Caco-2 (cell line): ENCODE measurements around the gene PLEKHA5. TPM values are rescaled to one million over a fixed set of nuclear protein-coding genes. Genes with fewer than 3 reads are reported as not detected.
"Not testable (repeated sequence)": the region's sequence is repeated elsewhere in the genome, so short reads cannot be mapped to it uniquely, and the experiment has no call there.

ENCODE experiments used
- BruUV-seq: library from RNA; stranded (reverse); fragments of 400-500 nt; replicated peaks from 2 replicates; lab custom pipeline; 2021; lab: Mats Ljungman, UMichigan
- CTCF ChIA-PET: fragments of 300-600 bp; sonication (Branson Sonifier 250); formaldehyde crosslinking; loops from one replicate; lab custom pipeline; 2022; ENCODE audit warnings: antibody characterized with exemption; lab: Charles Lee
- POLR2A ChIA-PET: fragments of 300-600 bp; sonication (Branson Sonifier 250); formaldehyde crosslinking; loops from one replicate; lab custom pipeline; 2022; ENCODE audit warnings: antibody characterized with exemption; lab: Charles Lee
- DNase-seq, 2 experiments: peaks; one replicate each; pipeline versions ENCODE4 v3.0.0 to v3.0.0-alpha.2; 2020 to 2022
- H3K27me3 ChIP-seq: replicated peaks from 2 replicates; pipeline ENCODE4 v1.6.0; 2011; ENCODE audit warnings: low read length; ENCODE audit not compliant: control insufficient read depth, insufficient read depth
- H3K36me3 ChIP-seq: 2 replicates; pipeline ENCODE4 v1.5.1; 2011; ENCODE audit warnings: low read length; ENCODE audit not compliant: control insufficient read depth, insufficient read depth
- H3K4me1 ChIP-seq: fragments of 250-450 bp; sonication (Bioruptor Pico); 2 replicates; pipeline ENCODE4 v1.5.1; 2020; ENCODE audit warnings: mild to moderate bottlenecking
- H3K4me3 ChIP-seq: 2 replicates; pipeline ENCODE4 v1.5.1; 2011; ENCODE audit warnings: low read depth, mild to moderate bottlenecking, control low read depth, low read length
- H3K9me3 ChIP-seq: fragments of 250-450 bp; sonication (Bioruptor Pico); 2 replicates; pipeline ENCODE4 v1.5.1; 2020; ENCODE audit warnings: mild to moderate bottlenecking, moderate library complexity
- H3K27ac Mint-ChIP-seq: one replicate; pipeline ENCODE4 v1.8.0; 2022; ENCODE audit warnings: mixed read lengths; ENCODE audit not compliant: unreplicated experiment
- H3K27me3 Mint-ChIP-seq: one replicate; pipeline ENCODE4 v1.8.0; 2022; ENCODE audit warnings: mixed read lengths; ENCODE audit not compliant: insufficient read depth, unreplicated experiment
- H3K36me3 Mint-ChIP-seq: one replicate; pipeline ENCODE4 v1.8.0; 2022; ENCODE audit warnings: mild to moderate bottlenecking, mixed read lengths; ENCODE audit not compliant: insufficient read depth, unreplicated experiment
- H3K4me1 Mint-ChIP-seq: one replicate; pipeline ENCODE4 v1.8.0; 2022; ENCODE audit warnings: low read depth, mixed read lengths; ENCODE audit not compliant: unreplicated experiment
- H3K4me3 Mint-ChIP-seq: one replicate; pipeline ENCODE4 v1.8.0; 2022; ENCODE audit warnings: mild to moderate bottlenecking, moderate library complexity, mixed read lengths; ENCODE audit not compliant: unreplicated experiment
- H3K9me3 Mint-ChIP-seq: one replicate; pipeline ENCODE4 v1.8.0; 2022; ENCODE audit warnings: mixed read lengths; ENCODE audit not compliant: unreplicated experiment
- intact Hi-C: fragments of 100-400 bp; cut with micrococcal nuclease; formaldehyde crosslinking; loops from one replicate; pipeline ENCODE4 v1.10.0; 2022; ENCODE audit not compliant: unreplicated experiment
- total RNA-seq: library from RNA; stranded (reverse); gene quantifications from 2 replicates; pipeline ENCODE4 v1.2.3, GENCODE V29; 2022
- TF ChIP-seq, protein P1 (sequence below), 2 experiments: fragments of 200-600 bp in 1 of 2; IDR thresholded peaks; 1 replicate in 1 of 2; 2 replicates in 1 of 2; pipeline versions ENCODE4 v1.5.1 to v1.8.0; 2011 to 2022; ENCODE audit warnings: antibody characterized with exemption in 1 of 2, control low read depth in 1 of 2, inconsistent platforms in 1 of 2, low read depth in 1 of 2, low read length in 1 of 2, mild to moderate bottlenecking in 1 of 2, moderate library complexity in 1 of 2; ENCODE audit not compliant: insufficient read depth in 1 of 2, severe bottlenecking in 1 of 2, unreplicated experiment in 1 of 2

The PLEKHA5 gene
- total RNA-seq, 1 experiment from 2014 or later: 69.1 TPM

DNA sequence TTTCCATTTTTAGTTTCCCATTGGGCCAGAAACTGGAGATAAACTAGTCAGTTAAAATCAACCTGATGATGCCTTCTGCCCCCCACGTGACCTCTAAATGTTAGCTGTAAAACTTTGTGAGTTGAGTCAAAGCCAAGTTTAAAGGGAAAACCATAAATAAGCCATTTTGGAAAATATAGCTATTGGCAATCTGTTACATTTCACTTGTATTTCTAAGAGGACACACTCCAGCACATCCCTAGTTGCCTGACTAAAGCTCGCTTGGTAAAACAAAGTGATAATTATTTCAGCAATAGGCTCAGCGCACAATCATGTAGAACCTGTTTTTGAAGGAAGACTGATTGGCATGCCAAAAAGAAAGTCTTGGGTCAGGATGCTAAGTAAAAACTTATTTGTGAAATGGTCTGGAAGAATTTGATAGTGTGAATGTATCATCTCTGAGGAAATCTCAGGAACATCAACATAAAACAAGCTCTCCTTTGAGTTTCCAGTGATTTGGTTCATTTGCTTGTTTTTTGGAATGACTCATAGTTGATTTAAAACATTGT, 260.6 kb downstream of the PLEKHA5 start:
- Mint-ChIP-seq H3K4me1 (peaks cover 6% of the 10 kb centered on the region), H3K9me3 (peaks cover 9% of the 10 kb centered on the region), H3K27me3 (no peaks in the 10 kb centered on the region), H3K4me3 (no peak overlapping the region), H3K36me3 (peaks cover 7% of the 10 kb centered on the region), H3K27ac (no peak overlapping the region)
- Histone ChIP-seq H3K4me1 (no peaks in the 10 kb centered on the region), H3K9me3 (no peaks in the 10 kb centered on the region), H3K4me3 (no peak overlapping the region), H3K36me3 (no peaks in the 10 kb centered on the region), H3K27me3 (no peaks in the 10 kb centered on the region)
- TF ChIP-seq, protein P1, sequence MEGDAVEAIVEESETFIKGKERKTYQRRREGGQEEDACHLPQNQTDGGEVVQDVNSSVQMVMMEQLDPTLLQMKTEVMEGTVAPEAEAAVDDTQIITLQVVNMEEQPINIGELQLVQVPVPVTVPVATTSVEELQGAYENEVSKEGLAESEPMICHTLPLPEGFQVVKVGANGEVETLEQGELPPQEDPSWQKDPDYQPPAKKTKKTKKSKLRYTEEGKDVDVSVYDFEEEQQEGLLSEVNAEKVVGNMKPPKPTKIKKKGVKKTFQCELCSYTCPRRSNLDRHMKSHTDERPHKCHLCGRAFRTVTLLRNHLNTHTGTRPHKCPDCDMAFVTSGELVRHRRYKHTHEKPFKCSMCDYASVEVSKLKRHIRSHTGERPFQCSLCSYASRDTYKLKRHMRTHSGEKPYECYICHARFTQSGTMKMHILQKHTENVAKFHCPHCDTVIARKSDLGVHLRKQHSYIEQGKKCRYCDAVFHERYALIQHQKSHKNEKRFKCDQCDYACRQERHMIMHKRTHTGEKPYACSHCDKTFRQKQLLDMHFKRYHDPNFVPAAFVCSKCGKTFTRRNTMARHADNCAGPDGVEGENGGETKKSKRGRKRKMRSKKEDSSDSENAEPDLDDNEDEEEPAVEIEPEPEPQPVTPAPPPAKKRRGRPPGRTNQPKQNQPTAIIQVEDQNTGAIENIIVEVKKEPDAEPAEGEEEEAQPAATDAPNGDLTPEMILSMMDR (IDR thresholded peaks at IDR 0.05; ENCODE audit: insufficient read depth in 1 of 2, low read depth in 1 of 2, low read length in 1 of 2, severe bottlenecking in 1 of 2, unreplicated experiment in 1 of 2): no peak
- BruUV-seq: no TSS peak
- POLR2A ChIA-PET: no interaction called here
- no peak for DNase-seq
- CTCF ChIA-PET: no interaction called here
- intact Hi-C loops: no loop called here

DNA sequence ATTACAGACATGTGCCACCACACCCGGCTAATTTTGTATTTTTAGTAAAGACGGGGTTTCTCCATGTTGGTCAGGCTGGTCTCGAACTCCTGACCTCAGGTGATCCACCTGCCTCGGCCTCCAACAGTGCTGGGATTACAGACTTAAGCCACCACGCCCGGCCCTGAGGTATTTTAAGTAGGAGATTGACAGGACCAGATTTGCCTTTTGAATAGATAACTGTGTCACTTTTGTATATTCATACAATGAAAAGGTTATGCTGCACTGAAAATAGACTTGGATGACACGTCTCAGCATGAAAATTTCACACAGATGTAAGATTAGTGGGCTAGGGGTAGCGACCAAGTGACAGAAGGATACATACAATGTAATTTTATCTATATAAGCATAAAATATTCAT, 263.1 kb downstream of the PLEKHA5 start:
- POLR2A ChIA-PET, H3K4me3 ChIP-seq, H3K9me3 ChIP-seq, H3K27me3 ChIP-seq, H3K36me3 Mint-ChIP-seq, BruUV-seq, intact Hi-C loops, H3K27ac Mint-ChIP-seq, H3K9me3 Mint-ChIP-seq, H3K4me3 Mint-ChIP-seq, H3K27me3 Mint-ChIP-seq, H3K4me1 ChIP-seq, H3K4me1 Mint-ChIP-seq, DNase-seq, CTCF ChIA-PET, H3K36me3 ChIP-seq: not testable (repeated sequence)

DNA sequence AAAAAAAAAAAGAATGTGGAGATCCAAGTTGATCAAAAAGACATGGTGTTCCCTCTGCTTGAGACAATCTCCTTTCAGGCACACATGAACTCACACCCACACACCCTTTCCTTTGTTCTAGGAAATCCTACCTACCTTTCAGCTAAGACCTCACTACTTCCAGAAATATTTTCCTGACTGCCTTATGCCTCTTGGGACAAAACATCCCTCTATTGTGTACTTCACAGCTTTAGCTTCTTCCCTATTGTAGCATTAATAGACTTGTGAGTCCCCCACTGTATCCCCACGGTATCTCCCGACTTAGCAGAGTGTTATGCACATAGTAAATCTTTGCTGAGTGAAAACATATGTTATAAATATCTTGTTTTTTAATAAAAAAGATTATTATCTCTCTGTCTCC, 264.9 kb downstream of the PLEKHA5 start:
- Histone ChIP-seq H3K27me3 (no peaks in the 10 kb centered on the region), H3K4me3 (no peak overlapping the region), H3K4me1 (no peaks in the 10 kb centered on the region), H3K36me3 (no peaks in the 10 kb centered on the region), H3K9me3 (no peaks in the 10 kb centered on the region)
- Mint-ChIP-seq H3K27ac (no peak overlapping the region), H3K4me3 (no peak overlapping the region), H3K9me3 (no peaks in the 10 kb centered on the region), H3K4me1 (peaks cover 6% of the 10 kb centered on the region), H3K27me3 (no peaks in the 10 kb centered on the region), H3K36me3 (no peaks in the 10 kb centered on the region)
- CTCF ChIA-PET: no interaction called here
- POLR2A ChIA-PET: no interaction called here
- TF ChIP-seq, protein P1 (IDR thresholded peaks at IDR 0.05; ENCODE audit: insufficient read depth in 1 of 2, low read depth in 1 of 2, low read length in 1 of 2, severe bottlenecking in 1 of 2, unreplicated experiment in 1 of 2): no peak
- intact Hi-C loops: no loop called here
- no TSS peak for BruUV-seq
- no peak for DNase-seq

DNA sequence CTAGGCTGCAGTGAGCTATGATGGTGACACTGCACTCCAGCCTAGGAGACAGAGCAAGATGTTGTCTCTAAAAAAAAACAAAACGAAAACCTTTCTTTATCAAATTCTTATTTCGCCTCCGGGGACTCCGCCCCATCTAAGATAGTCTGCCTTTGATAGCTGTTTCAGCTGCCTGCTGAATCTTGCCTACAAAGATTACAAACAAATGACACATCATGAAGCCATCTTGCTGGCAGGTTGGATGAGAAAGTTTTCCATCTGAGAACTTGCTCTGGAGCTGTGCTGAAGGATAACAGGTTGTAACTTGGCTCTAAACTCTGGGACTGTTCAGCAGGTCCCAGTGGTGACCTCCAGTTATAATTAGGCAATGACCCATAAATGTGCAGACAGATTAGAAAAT, 268.0 kb downstream of the PLEKHA5 start:
- Mint-ChIP-seq H3K27ac (no peak overlapping the region), H3K4me3 (no peak overlapping the region), H3K36me3 (no peaks in the 10 kb centered on the region), H3K27me3 (no peaks in the 10 kb centered on the region), H3K9me3 (no peaks in the 10 kb centered on the region), H3K4me1 (no peaks in the 10 kb centered on the region)
- no TSS peak for BruUV-seq
- TF ChIP-seq, protein P1 (IDR thresholded peaks at IDR 0.05; ENCODE audit: insufficient read depth in 1 of 2, low read depth in 1 of 2, low read length in 1 of 2, severe bottlenecking in 1 of 2, unreplicated experiment in 1 of 2): no peak
- ChIA-PET CTCF (no interaction called here), POLR2A (no interaction called here)
- Histone ChIP-seq H3K9me3 (no peaks in the 10 kb centered on the region), H3K36me3 (no peaks in the 10 kb centered on the region), H3K27me3 (no peaks in the 10 kb centered on the region), H3K4me1 (no peaks in the 10 kb centered on the region), H3K4me3 (no peak overlapping the region)
- peak in 1 of 2 experiments; percentile 43 for DNase-seq
- intact Hi-C loops: no loop called here
